Effector memory CD8-positive, alpha-beta T cell (primary cell): ENCODE data around the gene TMEM167A.
"Not testable (repeated sequence)": the region's sequence is repeated elsewhere in the genome, so short reads cannot be mapped to it uniquely, and the experiment has no call there.

Experiments used
- ATAC-seq: fragments of 150-1000 bp; cut with Tn5 transposase; replicated peaks from 2 replicates; pipeline ENCODE4 v1.10.0; 2021; ENCODE audit warnings: mild to moderate bottlenecking, moderate library complexity
- DNase-seq, 3 experiments: peaks; one replicate each; pipeline ENCODE4 v3.0.0; 2021
- H3K27ac Mint-ChIP-seq, 2 donors: one replicate each; pipeline ENCODE4 v1.8.0; 2022; ENCODE audit warnings: mild to moderate bottlenecking in 2 of 2, mixed read lengths in 2 of 2, moderate library complexity in 2 of 2
- H3K27me3 Mint-ChIP-seq, 2 donors: one replicate each; pipeline ENCODE4 v1.8.0; 2022; ENCODE audit warnings: mixed read lengths in 2 of 2
- H3K36me3 Mint-ChIP-seq: one replicate; pipeline ENCODE4 v1.8.0; 2022; ENCODE audit warnings: mild to moderate bottlenecking, moderate library complexity, mixed read lengths; ENCODE audit not compliant: insufficient read depth
- H3K4me1 Mint-ChIP-seq, 2 donors: one replicate each; pipeline ENCODE4 v1.8.0; 2022; ENCODE audit warnings: low read depth in 2 of 2, mixed read lengths in 2 of 2
- H3K4me3 Mint-ChIP-seq, 2 donors: one replicate each; pipeline ENCODE4 v1.8.0; 2022; ENCODE audit warnings: mild to moderate bottlenecking in 2 of 2, mixed read lengths in 2 of 2, moderate library complexity in 2 of 2
- H3K9me3 Mint-ChIP-seq, 2 donors: one replicate each; pipeline ENCODE4 v1.8.0; 2022; ENCODE audit warnings: mixed read lengths in 2 of 2

The TMEM167A gene

GRCh38 chr5:83071286-83072051 is 5.7 kb downstream of the TMEM167A start:
- Mint-ChIP-seq H3K4me1 (peaks cover 34 to 78% of the 10 kb centered on the region in 2 donors), H3K27me3 (no peaks in the 10 kb centered on the region), H3K9me3 (no peaks in the 10 kb centered on the region), H3K36me3 (peaks cover 6% of the 10 kb centered on the region), H3K27ac (peak overlapping the region in 1 of 2 donors; percentile 57), H3K4me3 (peak overlapping the region; percentile 36 to 66)
- ATAC-seq (no peak), DNase-seq (no peak)

GRCh38 chr5:83069096-83069799 is 7.9 kb downstream of the TMEM167A start:
- H3K36me3 Mint-ChIP-seq = peaks cover 9% of the 10 kb centered on the region
- ATAC-seq (no peak), DNase-seq (no peak)
- H3K4me1 Mint-ChIP-seq = peaks cover 32 to 74% of the 10 kb centered on the region in 2 donors
- no peak overlapping the region for H3K27ac Mint-ChIP-seq
- no peak overlapping the region for H3K4me3 Mint-ChIP-seq
- no peaks in the 10 kb centered on the region for H3K27me3 Mint-ChIP-seq
- H3K9me3 Mint-ChIP-seq = no peaks in the 10 kb centered on the region

GRCh38 chr5:83067377-83067776 is 9.8 kb downstream of the TMEM167A start:
- Mint-ChIP-seq H3K4me1 (peaks cover 20 to 66% of the 10 kb centered on the region in 2 donors), H3K36me3 (peaks cover 16% of the 10 kb centered on the region)
- ATAC-seq, H3K9me3 Mint-ChIP-seq, DNase-seq, H3K4me3 Mint-ChIP-seq, H3K27ac Mint-ChIP-seq, H3K27me3 Mint-ChIP-seq: not testable (repeated sequence)

GRCh38 chr5:83066548-83067110 is 10.6 kb downstream of the TMEM167A start:
- H3K9me3 Mint-ChIP-seq = no peaks in the 10 kb centered on the region
- H3K27ac Mint-ChIP-seq = no peak overlapping the region
- H3K27me3 Mint-ChIP-seq = no peaks in the 10 kb centered on the region
- DNase-seq (no peak), ATAC-seq (no peak)
- peaks cover 15 to 60% of the 10 kb centered on the region in 2 donors for H3K4me1 Mint-ChIP-seq
- H3K36me3 Mint-ChIP-seq = peaks cover 18% of the 10 kb centered on the region
- no peak overlapping the region for H3K4me3 Mint-ChIP-seq

GRCh38 chr5:83059341-83059740 is 17.9 kb downstream of the TMEM167A start:
- no peaks in the 10 kb centered on the region for H3K9me3 Mint-ChIP-seq
- ATAC-seq = no peak
- H3K27ac Mint-ChIP-seq = peak overlapping the region in 1 of 2 donors; percentile 62

GRCh38 chr5:83058726-83059125 is 18.5 kb downstream of the TMEM167A start:
- peaks cover 43% of the 10 kb centered on the region for H3K36me3 Mint-ChIP-seq
- H3K9me3 Mint-ChIP-seq = no peaks in the 10 kb centered on the region
- H3K4me1 Mint-ChIP-seq = peaks cover 12 to 22% of the 10 kb centered on the region in 2 donors
- DNase-seq = no peak
- no peaks in the 10 kb centered on the region for H3K27me3 Mint-ChIP-seq
- ATAC-seq = no peak
- no peak overlapping the region for H3K4me3 Mint-ChIP-seq
- peak overlapping the region in 1 of 2 donors; percentile 62 for H3K27ac Mint-ChIP-seq

More at GRCh38 chr5:83059341-83059740, 17.9 kb downstream of the TMEM167A start:
- H3K4me3 Mint-ChIP-seq = no peak overlapping the region
- peaks cover 45% of the 10 kb centered on the region for H3K36me3 Mint-ChIP-seq
- H3K27me3 Mint-ChIP-seq = no peaks in the 10 kb centered on the region
- peaks cover 13 to 26% of the 10 kb centered on the region in 2 donors for H3K4me1 Mint-ChIP-seq
- DNase-seq = no peak

GRCh38 chr5:83055166-83055565 is 22.0 kb downstream of the TMEM167A start:
- Mint-ChIP-seq H3K27ac (peak overlapping the region; percentile 22 to 26), H3K9me3 (no peaks in the 10 kb centered on the region), H3K27me3 (no peaks in the 10 kb centered on the region), H3K4me1 (peaks cover 10 to 12% of the 10 kb centered on the region in 2 donors), H3K4me3 (no peak overlapping the region), H3K36me3 (peaks cover 28% of the 10 kb centered on the region)
- ATAC-seq (no peak), DNase-seq (no peak)

- ATAC-seq (no peak), DNase-seq (no peak)
- Mint-ChIP-seq H3K27me3 (no peaks in the 10 kb centered on the region), H3K36me3 (peaks cover 9% of the 10 kb centered on the region), H3K9me3 (no peaks in the 10 kb centered on the region), H3K4me1 (no peaks in the 10 kb centered on the region), H3K27ac (no peak overlapping the region), H3K4me3 (no peak overlapping the region)
These were observed 26.4 kb downstream of the TMEM167A start for GRCh38 chr5:83050723-83051340.

GRCh38 chr5:83049370-83049885 is 27.8 kb downstream of the TMEM167A start:
- Mint-ChIP-seq H3K9me3 (no peaks in the 10 kb centered on the region), H3K4me3 (no peak overlapping the region), H3K36me3 (peaks cover 5% of the 10 kb centered on the region), H3K27me3 (no peaks in the 10 kb centered on the region), H3K27ac (no peak overlapping the region), H3K4me1 (no peaks in the 10 kb centered on the region)
- no peak for ATAC-seq
- no peak for DNase-seq

- Mint-ChIP-seq H3K4me1 (no peaks in the 10 kb centered on the region), H3K4me3 (no peak overlapping the region), H3K27ac (no peak overlapping the region), H3K27me3 (no peaks in the 10 kb centered on the region), H3K9me3 (no peaks in the 10 kb centered on the region), H3K36me3 (no peaks in the 10 kb centered on the region)
- no peak for ATAC-seq
- DNase-seq = no peak
These were observed 28.4 kb downstream of the TMEM167A start for GRCh38 chr5:83048811-83049210.

GRCh38 chr5:83048277-83048676 is 28.9 kb downstream of the TMEM167A start:
- no peak for DNase-seq
- ATAC-seq = no peak
- H3K4me1 Mint-ChIP-seq = no peaks in the 10 kb centered on the region
- H3K27ac Mint-ChIP-seq = no peak overlapping the region
- no peak overlapping the region for H3K4me3 Mint-ChIP-seq
- no peaks in the 10 kb centered on the region for H3K9me3 Mint-ChIP-seq
- no peaks in the 10 kb centered on the region for H3K36me3 Mint-ChIP-seq
- no peaks in the 10 kb centered on the region for H3K27me3 Mint-ChIP-seq

- H3K4me1 Mint-ChIP-seq = no peaks in the 10 kb centered on the region
- ATAC-seq = no peak
- no peak for DNase-seq
- H3K27ac Mint-ChIP-seq = no peak overlapping the region
- no peak overlapping the region for H3K4me3 Mint-ChIP-seq
- no peaks in the 10 kb centered on the region for H3K27me3 Mint-ChIP-seq
- H3K36me3 Mint-ChIP-seq = no peaks in the 10 kb centered on the region
- H3K9me3 Mint-ChIP-seq = no peaks in the 10 kb centered on the region
These were observed 32.3 kb downstream of the TMEM167A start for GRCh38 chr5:83044926-83045325.

GRCh38 chr5:83042507-83042906 is 34.7 kb downstream of the TMEM167A start:
- no peak for DNase-seq
- no peak overlapping the region for H3K27ac Mint-ChIP-seq
- ATAC-seq = no peak
- H3K9me3 Mint-ChIP-seq = no peaks in the 10 kb centered on the region
- peaks cover 0 to 5% of the 10 kb centered on the region in 2 donors for H3K27me3 Mint-ChIP-seq
- no peaks in the 10 kb centered on the region for H3K36me3 Mint-ChIP-seq
- H3K4me3 Mint-ChIP-seq = no peak overlapping the region
- no peaks in the 10 kb centered on the region for H3K4me1 Mint-ChIP-seq
